ENCODE results near the gene ARHGEF33. TPM values are rescaled to one million over a fixed set of nuclear protein-coding genes. Genes with fewer than 3 reads are reported as not detected.

The ARHGEF33 gene
- 1 to 10 TPM in 3 of 4 donors, under 1 TPM in 1; 0.88 to 5.9 (median 2.2) TPM for total RNA-seq

- no peak within 1 kb of the TSS for H3K27ac ChIP-seq
- intact Hi-C loops (cut with DNase I; ENCODE audit: low total_unique reads), result no loop called here
- DNase-seq, result no peak
- no peaks in the 10 kb centered on the region for H3K4me1 ChIP-seq
- H3K9me3 ChIP-seq, result no peaks in the 10 kb centered on the region
- no peak within 1 kb of the TSS for H3K4me3 ChIP-seq
- TF ChIP-seq CTCF (IDR thresholded peaks at IDR 0.05) (no peak), POLR2A (IDR thresholded peaks at IDR 0.05) (no peak)
- H3K27me3 ChIP-seq, result no peaks in the 10 kb centered on the region
- H3K36me3 ChIP-seq, result no peaks in the 10 kb centered on the region
Observed at GRCh38 chr2:38889575-38889974, at the start of gene ARHGEF33. Gene ARHGEF33, plus strand, starts transcription at chr2:38889875. Its CDS starts 29,573 bp downstream, at chr2:38919448.

- no peaks in the 10 kb centered on the region for H3K4me1 ChIP-seq
- DNase-seq, result no peak
- no peak overlapping the region for H3K27ac ChIP-seq
- no peaks in the 10 kb centered on the region for H3K9me3 ChIP-seq
- no peaks in the 10 kb centered on the region for H3K36me3 ChIP-seq
- no peak overlapping the region for H3K4me3 ChIP-seq
- intact Hi-C loops (cut with DNase I; ENCODE audit: low total_unique reads), result no loop called here
- no peaks in the 10 kb centered on the region for H3K27me3 ChIP-seq
- TF ChIP-seq POLR2A (IDR thresholded peaks at IDR 0.05), result no peak
- TF ChIP-seq CTCF (IDR thresholded peaks at IDR 0.05), result no peak
Observed at GRCh38 chr2:38850045-38850444, 39.6 kb upstream of the ARHGEF33 start.

GRCh38 chr2:38856165-38856564 lies 33.5 kb upstream of the ARHGEF33 start:
- no peaks in the 10 kb centered on the region for H3K27me3 ChIP-seq
- no peak overlapping the region for H3K27ac ChIP-seq
- H3K36me3 ChIP-seq, result no peaks in the 10 kb centered on the region
- no peaks in the 10 kb centered on the region for H3K4me1 ChIP-seq
- no peak for TF ChIP-seq POLR2A (IDR thresholded peaks at IDR 0.05)
- TF ChIP-seq CTCF (IDR thresholded peaks at IDR 0.05), result no peak
- H3K9me3 ChIP-seq, result no peaks in the 10 kb centered on the region
- no peak for DNase-seq
- intact Hi-C loops (cut with DNase I; ENCODE audit: low total_unique reads), result no loop called here
- no peak overlapping the region for H3K4me3 ChIP-seq

- Histone ChIP-seq H3K27me3 (no peaks in the 10 kb centered on the region), H3K36me3 (no peaks in the 10 kb centered on the region), H3K9me3 (no peaks in the 10 kb centered on the region), H3K4me3 (no peak overlapping the region), H3K4me1 (no peaks in the 10 kb centered on the region), H3K27ac (no peak overlapping the region)
- no peak for TF ChIP-seq POLR2A (IDR thresholded peaks at IDR 0.05)
- no peak for TF ChIP-seq CTCF (IDR thresholded peaks at IDR 0.05)
- no peak for DNase-seq
- intact Hi-C loops (cut with DNase I; ENCODE audit: low total_unique reads), result no loop called here
Observed at GRCh38 chr2:38862476-38862875, 27.2 kb upstream of the ARHGEF33 start.

DNA sequence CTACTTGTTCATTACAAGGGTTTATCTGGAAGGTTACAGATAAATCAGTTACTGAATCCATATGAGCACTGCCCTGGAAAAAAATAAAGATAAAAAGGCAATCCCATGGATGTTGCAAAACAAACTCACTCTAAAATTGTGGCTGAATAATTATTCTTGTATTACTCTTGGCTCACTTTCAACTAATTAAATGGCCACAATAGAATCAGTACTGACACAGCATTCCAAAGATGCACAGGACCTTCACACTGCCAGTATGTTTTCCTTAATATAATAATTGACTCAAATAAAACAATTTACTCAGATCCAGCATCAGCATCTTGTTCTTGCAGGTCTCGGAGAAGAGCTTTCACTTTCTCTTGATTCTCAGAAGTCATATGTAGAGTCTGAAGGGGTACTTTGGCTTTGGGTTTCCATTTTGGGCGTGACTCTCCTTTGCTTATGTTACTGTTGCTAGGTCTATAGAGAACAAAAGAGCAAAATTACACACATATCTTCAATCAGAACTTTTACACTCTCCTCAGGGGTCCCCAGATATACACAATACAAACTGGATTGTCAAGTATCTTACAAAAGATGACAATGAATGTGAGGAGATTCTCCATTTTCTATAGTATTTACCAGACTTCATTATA lies 26.5 kb upstream of the ARHGEF33 start:
- Histone ChIP-seq H3K4me3 (no peak overlapping the region), H3K36me3 (no peaks in the 10 kb centered on the region), H3K9me3 (no peaks in the 10 kb centered on the region), H3K27ac (no peak overlapping the region), H3K27me3 (no peaks in the 10 kb centered on the region), H3K4me1 (no peaks in the 10 kb centered on the region)
- DNase-seq, result no peak
- intact Hi-C loops (cut with DNase I; ENCODE audit: low total_unique reads), result no loop called here
- TF ChIP-seq CTCF (IDR thresholded peaks at IDR 0.05), result no peak
- TF ChIP-seq POLR2A (IDR thresholded peaks at IDR 0.05), result no peak

Data from uterus (tissue), 4 donors.